ENCODE results near the gene ZNF343.

Gene ZNF343

GRCh38 chr20:2467412-2467811 is 41.3 kb downstream of the ZNF343 start:
- Histone ChIP-seq H3K9ac (no peak overlapping the region), H3K36me3 (ENCODE audit: insufficient read depth) (no peaks in the 10 kb centered on the region; the same call in 1 of the 2 replicates), H4K20me1 (ENCODE audit: insufficient read depth) (peaks cover 11% of the 10 kb centered on the region; the same call in 1 of the 2 replicates), H2AFZ (ENCODE audit: low read depth) (no peak overlapping the region), H3K79me2 (ENCODE audit: insufficient read depth, low read depth) (peaks cover 46% of the 10 kb centered on the region), H3K4me3 (IDR thresholded peaks at IDR 0.05; ENCODE audit: insufficient read depth, low read depth, low read length) (no peak overlapping the region), H3K27ac (no peak overlapping the region), H3K4me1 (ENCODE audit: low read depth, poor library complexity, severe bottlenecking) (peaks cover 10% of the 10 kb centered on the region), H3K27me3 (ENCODE audit: insufficient read depth, low read depth) (no peaks in the 10 kb centered on the region), H3K4me2 (no peak overlapping the region)
- TF ChIP-seq CTCF (conservative IDR thresholded peaks at IDR 0.05; ENCODE audit: low read depth, low read length), result no peak

GRCh38 chr20:2465100-2465499 is 43.6 kb downstream of the ZNF343 start:
- H3K36me3 ChIP-seq (ENCODE audit: insufficient read depth), result no peaks in the 10 kb centered on the region; the same call in 1 of the 2 replicates
- no peak for TF ChIP-seq CTCF (conservative IDR thresholded peaks at IDR 0.05; ENCODE audit: low read depth, low read length)
- H3K4me1 ChIP-seq (ENCODE audit: low read depth, poor library complexity, severe bottlenecking), result peaks cover 10% of the 10 kb centered on the region
- H3K9ac ChIP-seq, result no peak overlapping the region
- no peak overlapping the region for H3K4me2 ChIP-seq
- H3K27ac ChIP-seq, result no peak overlapping the region
- no peaks in the 10 kb centered on the region for H3K27me3 ChIP-seq (ENCODE audit: insufficient read depth, low read depth)
- no peak overlapping the region for H3K4me3 ChIP-seq (IDR thresholded peaks at IDR 0.05; ENCODE audit: insufficient read depth, low read depth, low read length)
- H4K20me1 ChIP-seq (ENCODE audit: insufficient read depth), result peaks cover 11% of the 10 kb centered on the region; the same call in 1 of the 2 replicates
- no peak overlapping the region for H2AFZ ChIP-seq (ENCODE audit: low read depth)
- peaks cover 41% of the 10 kb centered on the region for H3K79me2 ChIP-seq (ENCODE audit: insufficient read depth, low read depth)

GRCh38 chr20:2463616-2464365 is 44.9 kb downstream of the ZNF343 start:
- H3K4me3 ChIP-seq (IDR thresholded peaks at IDR 0.05; ENCODE audit: insufficient read depth, low read depth, low read length), result no peak overlapping the region
- H3K79me2 ChIP-seq (ENCODE audit: insufficient read depth, low read depth), result peaks cover 28% of the 10 kb centered on the region
- H3K27me3 ChIP-seq (ENCODE audit: insufficient read depth, low read depth), result no peaks in the 10 kb centered on the region
- no peak overlapping the region for H3K9ac ChIP-seq
- peaks cover 11% of the 10 kb centered on the region; the same call in 1 of the 2 replicates for H4K20me1 ChIP-seq (ENCODE audit: insufficient read depth)
- no peak for TF ChIP-seq CTCF (conservative IDR thresholded peaks at IDR 0.05; ENCODE audit: low read depth, low read length)
- no peak overlapping the region for H3K27ac ChIP-seq
- no peaks in the 10 kb centered on the region; the same call in 1 of the 2 replicates for H3K36me3 ChIP-seq (ENCODE audit: insufficient read depth)
- H3K4me2 ChIP-seq, result no peak overlapping the region
- peaks cover 6% of the 10 kb centered on the region for H3K4me1 ChIP-seq (ENCODE audit: low read depth, poor library complexity, severe bottlenecking)
- H2AFZ ChIP-seq (ENCODE audit: low read depth), result no peak overlapping the region

GRCh38 chr20:2462484-2462883 is 46.2 kb downstream of the ZNF343 start:
- no peaks in the 10 kb centered on the region for H4K20me1 ChIP-seq (ENCODE audit: insufficient read depth)
- H3K4me3 ChIP-seq (IDR thresholded peaks at IDR 0.05; ENCODE audit: insufficient read depth, low read depth, low read length), result no peak overlapping the region
- no peak overlapping the region for H3K4me2 ChIP-seq
- no peaks in the 10 kb centered on the region for H3K4me1 ChIP-seq (ENCODE audit: low read depth, poor library complexity, severe bottlenecking)
- TF ChIP-seq CTCF (conservative IDR thresholded peaks at IDR 0.05; ENCODE audit: low read depth, low read length), result no peak
- H3K79me2 ChIP-seq (ENCODE audit: insufficient read depth, low read depth), result peaks cover 15% of the 10 kb centered on the region
- no peaks in the 10 kb centered on the region; the same call in 1 of the 2 replicates for H3K36me3 ChIP-seq (ENCODE audit: insufficient read depth)
- H3K9ac ChIP-seq, result no peak overlapping the region
- H2AFZ ChIP-seq (ENCODE audit: low read depth), result no peak overlapping the region
- H3K27ac ChIP-seq, result no peak overlapping the region
- H3K27me3 ChIP-seq (ENCODE audit: insufficient read depth, low read depth), result no peaks in the 10 kb centered on the region

Measured in KMS-11 (cell line).